Measurements from ENCODE around the gene PHF12.

GRCh38 chr17:28880572-28880945, 70.8 kb downstream of the PHF12 start:
- no peak for TF ChIP-seq POLR2A (IDR thresholded peaks at IDR 0.05; ENCODE audit: borderline replicate concordance, extremely low read depth, insufficient read depth, insufficient read length)
- TF ChIP-seq, protein P1, sequence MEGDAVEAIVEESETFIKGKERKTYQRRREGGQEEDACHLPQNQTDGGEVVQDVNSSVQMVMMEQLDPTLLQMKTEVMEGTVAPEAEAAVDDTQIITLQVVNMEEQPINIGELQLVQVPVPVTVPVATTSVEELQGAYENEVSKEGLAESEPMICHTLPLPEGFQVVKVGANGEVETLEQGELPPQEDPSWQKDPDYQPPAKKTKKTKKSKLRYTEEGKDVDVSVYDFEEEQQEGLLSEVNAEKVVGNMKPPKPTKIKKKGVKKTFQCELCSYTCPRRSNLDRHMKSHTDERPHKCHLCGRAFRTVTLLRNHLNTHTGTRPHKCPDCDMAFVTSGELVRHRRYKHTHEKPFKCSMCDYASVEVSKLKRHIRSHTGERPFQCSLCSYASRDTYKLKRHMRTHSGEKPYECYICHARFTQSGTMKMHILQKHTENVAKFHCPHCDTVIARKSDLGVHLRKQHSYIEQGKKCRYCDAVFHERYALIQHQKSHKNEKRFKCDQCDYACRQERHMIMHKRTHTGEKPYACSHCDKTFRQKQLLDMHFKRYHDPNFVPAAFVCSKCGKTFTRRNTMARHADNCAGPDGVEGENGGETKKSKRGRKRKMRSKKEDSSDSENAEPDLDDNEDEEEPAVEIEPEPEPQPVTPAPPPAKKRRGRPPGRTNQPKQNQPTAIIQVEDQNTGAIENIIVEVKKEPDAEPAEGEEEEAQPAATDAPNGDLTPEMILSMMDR (IDR thresholded peaks at IDR 0.05 in 2 of 3, conservative IDR thresholded peaks at IDR 0.05 in 1 of 3; ENCODE audit: borderline replicate concordance in 1 of 3, insufficient read depth in 1 of 3, low read depth in 2 of 3, low read length in 2 of 3), result no peak
